HG03439 (cell line): ENCODE data around the gene RPTOR.

ENCODE experiments used
- ATAC-seq: cut with Tn5 transposase; IDR thresholded peaks from one replicate; pipeline ENCODE4 v1.9.1; 2021; ENCODE audit warnings: mild to moderate bottlenecking, moderate library complexity; ENCODE audit not compliant: unreplicated experiment

RPTOR gene

GRCh38 chr17:80947200-80947940 is 402.7 kb downstream of the RPTOR start:
- ATAC-seq: no peak

GRCh38 chr17:80948019-80948975 is 403.7 kb downstream of the RPTOR start:
- ATAC-seq: no peak

- no peak for ATAC-seq
Measured at GRCh38 chr17:80948976-80949450, 404.4 kb downstream of the RPTOR start.

DNA sequence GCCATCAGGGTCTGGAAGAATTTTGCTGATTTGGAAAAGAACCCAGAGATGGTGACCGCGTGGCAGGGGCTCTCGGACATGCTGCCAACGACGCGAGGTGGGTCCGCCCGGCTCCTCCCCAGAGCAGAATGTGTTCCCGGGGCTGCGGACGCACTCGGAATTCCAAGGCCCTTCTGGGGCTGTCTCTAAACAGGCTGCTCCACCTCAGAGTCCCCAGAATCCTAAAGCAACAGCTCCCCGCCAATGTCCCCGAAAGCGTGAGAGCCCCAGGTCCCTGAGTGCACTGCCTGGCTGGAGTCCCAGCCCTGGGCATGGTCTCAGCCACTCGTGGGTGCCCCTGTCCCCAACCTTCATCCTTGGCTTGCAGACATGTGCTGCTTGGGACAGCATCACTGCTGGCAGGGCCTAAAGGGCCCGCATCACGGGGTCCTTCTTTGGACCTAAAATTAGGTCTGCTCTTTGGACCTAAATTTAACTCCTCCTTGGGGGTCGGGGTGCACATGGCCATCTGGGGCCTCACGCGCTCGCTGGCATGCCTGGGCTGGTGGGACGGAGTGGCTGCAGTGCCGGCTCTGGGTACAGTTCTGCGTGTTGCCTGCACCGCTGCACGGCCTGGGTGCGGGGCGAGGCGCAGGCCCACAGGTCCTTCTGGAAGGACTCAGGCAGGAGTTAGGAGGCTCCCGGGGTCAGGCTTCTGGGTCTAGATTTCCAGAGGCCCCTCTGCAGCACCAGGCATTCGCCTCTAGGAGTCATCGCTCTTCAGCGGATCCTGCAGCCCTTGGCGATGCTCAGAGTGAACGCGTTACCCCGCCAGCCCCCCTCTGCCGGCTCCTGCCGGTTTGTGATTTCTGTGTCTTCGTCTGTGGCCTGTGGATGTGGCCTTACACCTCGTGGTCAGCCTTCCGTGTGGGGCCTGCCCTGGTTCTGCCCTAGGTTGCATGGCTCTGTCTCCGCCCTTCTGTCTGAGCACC is 405.1 kb downstream of the RPTOR start:
- ATAC-seq: no peak

- no peak for ATAC-seq
Measured at GRCh38 chr17:80950466-80951120, 406.0 kb downstream of the RPTOR start.

- ATAC-seq: no peak
Measured at GRCh38 chr17:80951121-80952090, 406.8 kb downstream of the RPTOR start.

DNA sequence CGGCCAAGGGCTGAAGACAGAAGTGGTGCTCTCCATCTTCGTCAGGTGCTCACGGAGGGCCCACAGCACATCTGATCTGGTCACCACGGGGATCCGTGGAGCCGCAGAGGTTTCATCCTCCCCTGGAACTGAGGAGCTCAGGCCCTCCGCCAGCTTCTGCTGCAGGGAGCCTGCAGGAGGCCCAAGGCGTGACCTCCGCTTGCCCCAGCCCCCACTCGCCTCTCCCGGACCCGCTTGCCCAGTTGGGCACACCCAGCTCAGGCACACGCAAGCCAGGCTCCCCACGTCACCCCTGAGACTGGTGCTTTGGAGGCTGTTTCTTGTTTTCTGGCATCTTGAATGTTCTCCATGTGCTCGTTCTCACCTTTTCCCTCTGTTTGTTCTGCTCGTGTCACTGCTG is 407.7 kb downstream of the RPTOR start:
- ATAC-seq: no peak

GRCh38 chr17:80953471-80954315 is 409.1 kb downstream of the RPTOR start:
- no peak for ATAC-seq

- ATAC-seq: no peak
Measured at GRCh38 chr17:80955078-80955477, 410.4 kb downstream of the RPTOR start.

DNA sequence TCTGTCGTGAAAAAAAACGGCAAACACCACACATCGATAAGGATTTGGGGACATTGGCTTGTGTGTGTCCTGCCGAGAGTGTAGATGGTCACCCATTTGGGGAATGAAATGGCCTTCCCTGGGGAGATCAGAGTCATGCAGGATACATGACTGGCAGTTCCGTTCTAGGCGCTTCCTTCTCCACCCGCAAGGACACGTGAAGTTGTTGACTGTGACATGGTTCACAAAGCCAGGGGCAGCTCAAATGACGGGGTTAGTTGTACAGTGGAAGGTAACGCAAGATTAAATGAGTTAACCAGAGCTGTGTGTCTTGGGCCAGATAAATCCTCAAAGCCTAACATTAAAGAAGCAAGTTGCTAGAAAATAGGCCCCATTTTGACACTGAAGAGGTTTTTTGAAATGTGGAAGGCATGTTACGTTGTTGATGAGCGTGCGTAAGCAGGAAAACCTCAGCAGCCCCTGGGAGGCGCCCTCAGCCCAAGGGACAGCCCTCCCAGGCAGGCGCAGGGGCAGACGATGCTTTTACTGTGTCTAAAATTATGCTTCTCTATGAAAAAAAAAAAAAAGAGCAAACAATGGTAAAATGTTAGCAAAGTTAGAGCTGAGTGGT is 411.1 kb downstream of the RPTOR start:
- no peak for ATAC-seq

GRCh38 chr17:80956321-80957190 is 411.9 kb downstream of the RPTOR start:
- no peak for ATAC-seq

GRCh38 chr17:80957461-80957941 is 412.9 kb downstream of the RPTOR start:
- ATAC-seq: no peak

DNA sequence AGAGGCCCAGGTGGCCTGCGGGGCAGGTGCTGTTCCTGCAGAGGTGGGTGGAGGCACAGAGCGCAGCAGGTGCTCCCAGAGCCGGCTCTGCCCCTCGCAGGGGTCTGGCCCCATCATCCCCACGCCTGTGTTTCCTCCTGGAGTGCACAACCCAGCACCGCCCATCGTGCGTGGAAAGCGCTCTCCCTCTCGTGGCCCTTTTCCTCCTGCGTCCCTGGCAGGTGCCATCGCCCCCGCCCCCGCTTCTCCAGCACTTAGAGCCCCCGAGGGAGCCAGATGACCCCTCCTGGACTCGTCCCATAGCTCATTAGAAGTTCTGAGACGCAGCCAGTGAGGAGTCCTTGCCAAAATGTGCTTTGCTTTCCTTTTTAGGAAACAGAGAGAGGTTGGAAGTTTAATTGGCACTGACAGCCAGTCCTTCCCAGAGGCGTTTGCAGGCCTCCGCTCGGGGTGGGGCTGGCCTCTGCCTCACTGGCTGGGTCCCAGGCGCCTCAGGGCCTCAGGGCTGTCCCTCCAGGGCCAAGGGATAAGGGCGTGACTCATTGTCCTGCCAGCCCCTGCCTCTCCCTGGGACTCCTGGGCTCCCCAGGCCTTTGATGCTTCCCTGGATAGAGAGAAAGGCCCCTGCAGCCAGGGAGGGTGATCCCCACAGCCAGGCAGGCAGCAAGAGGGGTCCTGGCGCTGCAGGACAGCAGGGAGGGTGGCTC is 414.8 kb downstream of the RPTOR start:
- ATAC-seq: no peak

DNA sequence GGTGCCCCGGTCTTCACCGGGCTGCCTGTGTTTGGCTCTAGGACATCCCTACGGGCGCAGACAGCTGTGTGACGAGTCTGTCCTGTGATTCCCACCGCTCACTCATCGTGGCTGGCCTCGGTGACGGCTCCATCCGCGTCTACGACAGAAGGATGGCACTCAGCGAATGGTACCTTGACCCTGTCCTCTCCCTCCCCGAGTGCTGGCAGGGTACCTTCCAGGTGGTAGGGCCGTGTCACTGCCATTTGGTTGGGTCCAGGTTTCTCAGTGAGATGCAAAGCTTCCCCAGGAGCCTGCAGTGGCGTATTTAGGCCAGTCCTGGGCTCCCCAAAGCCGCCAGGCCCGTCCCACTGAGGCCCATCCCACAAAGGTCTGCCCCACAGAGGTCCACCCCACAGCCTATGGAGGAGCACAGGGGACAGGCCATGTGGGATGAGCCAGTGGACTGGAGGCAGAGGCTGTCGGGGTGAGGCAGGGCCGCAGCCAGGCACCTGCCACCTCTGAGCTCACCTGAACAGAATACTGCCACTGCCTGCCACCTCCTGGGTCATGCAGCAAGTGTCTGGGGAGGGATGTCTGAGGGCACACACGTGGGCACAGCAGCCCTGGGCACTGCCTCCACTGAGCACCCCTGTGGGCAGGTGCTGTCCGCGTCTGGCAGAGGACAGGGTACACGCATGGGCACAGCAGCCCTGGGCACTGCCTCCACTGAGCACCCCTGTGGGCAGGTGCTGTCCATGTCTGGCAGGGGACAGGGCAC is 415.6 kb downstream of the RPTOR start:
- ATAC-seq: no peak

GRCh38 chr17:80960797-80961452 is 416.3 kb downstream of the RPTOR start:
- ATAC-seq: no peak
